B cell (primary cell): ENCODE results near the gene AK8. TPM values are rescaled to one million over a fixed set of nuclear protein-coding genes. Genes with fewer than 3 reads are reported as not detected.

ENCODE experiments used
- ATAC-seq: fragments of 200-7000 bp; cut with Tn5 transposase; one replicate; pipeline ENCODE4 v1.10.0; 2021; ENCODE audit warnings: low read depth, mild to moderate bottlenecking, moderate number of reproducible peaks, moderate library complexity
- CTCF ChIA-PET: fragments of 350-600 bp; sonication (Branson Sonifier 250); formaldehyde crosslinking; loops from one replicate; lab custom pipeline; 2021; ENCODE audit warnings: antibody characterized with exemption, inconsistent platforms; lab: Charles Lee
- POLR2A ChIA-PET: fragments of 350-600 bp; sonication (Branson Sonifier 250); formaldehyde crosslinking; loops from one replicate; lab custom pipeline; 2021; ENCODE audit warnings: antibody characterized with exemption; lab: Charles Lee
- DNase-seq: peaks from one replicate; pipeline ENCODE4 v3.0.0; 2013
- H2AFZ ChIP-seq: 2 replicates; pipeline ENCODE4 v1.6.1; 2012; ENCODE audit warnings: mild to moderate bottlenecking, low read depth, low read length; ENCODE audit not compliant: insufficient read depth, poor library complexity, severe bottlenecking
- H3K27ac ChIP-seq, 2 donors: 1 replicate in 1 of 2; 2 replicates in 1 of 2; pipeline ENCODE4 v1.5.1; 2012 to 2013; ENCODE audit warnings: low read length in 2 of 2, mild to moderate bottlenecking in 2 of 2, moderate library complexity in 1 of 2
- H3K27me3 ChIP-seq, 4 experiments: fragments of 200-600 bp in 1 of 4; sonication (generic) in 1 of 4; replicated peaks in 1 of 4; 1 replicate in 2 of 4; 2 replicates in 2 of 4; pipeline versions ENCODE4 v1.6.1 to v1.7.0; 2013 to 2016; ENCODE audit warnings: low read length in 3 of 4, mild to moderate bottlenecking in 2 of 4, mixed read lengths in 1 of 4, moderate library complexity in 1 of 4; ENCODE audit not compliant: insufficient read depth in 4 of 4, control insufficient read depth in 3 of 4; ENCODE audit errors: control extremely low read depth in 1 of 4
- H3K36me3 ChIP-seq, 2 experiments: replicated peaks in 1 of 2; 1 replicate in 1 of 2; 2 replicates in 1 of 2; pipeline versions ENCODE4 v1.6.1 to v1.7.1; 2013; ENCODE audit warnings: low read length in 1 of 2; ENCODE audit not compliant: insufficient read depth in 2 of 2, control insufficient read depth in 1 of 2; ENCODE audit errors: control extremely low read depth in 1 of 2, extremely low read depth in 1 of 2
- H3K4me1 ChIP-seq, 2 donors: fragments of 200-600 bp in 1 of 2; sonication (generic) in 1 of 2; 1 replicate in 1 of 2; 2 replicates in 1 of 2; pipeline versions ENCODE4 v1.5.1 to v1.6.1; 2013 to 2017; ENCODE audit warnings: low read length in 2 of 2; ENCODE audit not compliant: control insufficient read depth in 2 of 2, insufficient read depth in 2 of 2
- H3K4me2 ChIP-seq: replicated peaks from 2 replicates; pipeline ENCODE3; 2012; ENCODE audit warnings: mild to moderate bottlenecking, low read depth, low read length; ENCODE audit not compliant: poor library complexity, severe bottlenecking
- H3K4me3 ChIP-seq, 5 experiments: fragments of 200-600 bp in 1 of 5; sonication (generic) in 1 of 5; 1 replicate in 3 of 5; 2 replicates in 2 of 5; pipeline versions ENCODE4 v1.5.1 to v1.7.0; 2011 to 2016; ENCODE audit warnings: low read length in 4 of 5, mild to moderate bottlenecking in 4 of 5, low read depth in 2 of 5, control low read depth in 1 of 5, moderate library complexity in 1 of 5; ENCODE audit not compliant: insufficient read depth in 1 of 5; ENCODE audit errors: control extremely low read depth in 1 of 5, extremely low read depth in 1 of 5
- H3K79me2 ChIP-seq: fragments of 200-600 bp; sonication (generic); one replicate; pipeline ENCODE4 v1.6.0; 2016; ENCODE audit warnings: low read length; ENCODE audit not compliant: control insufficient read depth, insufficient read depth
- H3K9ac ChIP-seq: fragments of 200-600 bp; sonication (generic); 2 replicates; pipeline ENCODE4 v1.6.1; 2017; ENCODE audit warnings: mild to moderate bottlenecking, low read length, moderate library complexity
- H3K9me3 ChIP-seq, 3 donors: one replicate each; pipeline versions ENCODE4 v1.6.1 to v1.7.1; 2013; ENCODE audit warnings: low read length in 2 of 3; ENCODE audit not compliant: control insufficient read depth in 2 of 3, insufficient read depth in 1 of 3; ENCODE audit errors: control extremely low read depth in 1 of 3
- H4K20me1 ChIP-seq: 2 replicates; pipeline ENCODE4 v1.6.0; 2012; ENCODE audit warnings: mild to moderate bottlenecking, low read length; ENCODE audit not compliant: insufficient read depth, control insufficient read depth, poor library complexity, severe bottlenecking
- H3K27ac Mint-ChIP-seq: one replicate; pipeline ENCODE4 v1.8.0; 2021; ENCODE audit warnings: mixed read lengths
- H3K27me3 Mint-ChIP-seq: one replicate; pipeline ENCODE4 v1.8.0; 2021; ENCODE audit warnings: mixed read lengths
- H3K4me1 Mint-ChIP-seq: one replicate; pipeline ENCODE4 v1.8.0; 2021; ENCODE audit warnings: mixed read lengths
- H3K4me3 Mint-ChIP-seq: one replicate; pipeline ENCODE4 v1.8.0; 2021; ENCODE audit warnings: mixed read lengths
- H3K9me3 Mint-ChIP-seq: one replicate; pipeline ENCODE4 v1.8.0; 2022; ENCODE audit warnings: mixed read lengths; ENCODE audit not compliant: insufficient read depth
- EZH2 ChIP-seq: IDR thresholded peaks from 2 replicates; pipeline ENCODE4 v1.6.1; 2012; ENCODE audit warnings: borderline replicate concordance, low read depth, mild to moderate bottlenecking, moderate library complexity, low read length; ENCODE audit not compliant: insufficient read depth, poor library complexity, severe bottlenecking
- WGBS: methylation state at CpG from one replicate; pipeline ENCODE4 v1.1.5; 2013; ENCODE audit warnings: missing lambda C conversion rate; ENCODE audit not compliant: insufficient coverage; 5-methylcytosine and 5-hydroxymethylcytosine counted together
- intact Hi-C: fragments of 100-400 bp; cut with micrococcal nuclease; formaldehyde crosslinking; loops from one replicate; pipeline ENCODE4 v1.10.0; 2022
- polyA plus RNA-seq: library from polyadenylated mRNA; depleted of rRNA; stranded (reverse); fragments of >200 nt; gene quantifications from 2 replicates; pipeline ENCODE4 v1.2.3, GENCODE V29; 2012
- total RNA-seq, 2 donors: library from RNA; stranded (reverse); fragments of 120-200 nt in 1 of 2; gene quantifications; 1 replicate in 1 of 2; 2 replicates in 1 of 2; pipeline versions ENCODE4 v1.2.3 to v1.2.4, GENCODE V29; 2013 to 2022
- TF ChIP-seq, protein P1 (sequence below): fragments of 200-600 bp; IDR thresholded peaks from one replicate; pipeline ENCODE4 v1.8.0; 2022; ENCODE audit warnings: antibody characterized with exemption, mild to moderate bottlenecking

Gene AK8
- total and polyA plus RNA-seq, 2 donors (not counting 1 experiment from before 2014, with no cell fraction given) = 1.9 to 8.6 TPM

DNA sequence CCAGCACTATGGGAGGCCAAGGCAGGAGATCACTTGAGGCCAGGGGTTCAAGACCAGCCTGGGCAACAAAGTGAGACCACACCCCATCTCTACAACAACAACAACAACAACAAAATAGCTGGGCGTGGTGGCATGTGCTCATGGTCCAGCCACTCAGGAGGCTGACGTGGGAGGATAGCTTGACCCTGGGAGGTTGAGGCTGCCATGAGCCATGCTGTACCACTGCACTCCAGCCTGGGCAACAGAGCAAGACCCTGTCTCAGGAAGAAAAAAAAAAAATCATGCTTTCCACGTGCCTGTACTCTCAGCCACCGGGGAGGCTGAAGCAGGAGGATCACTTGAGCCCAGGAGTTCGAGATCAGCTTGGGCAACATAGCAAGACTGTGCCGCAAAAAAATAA is 36.8 kb upstream of the AK8 start:
- ChIA-PET POLR2A (no interaction called here), CTCF (interaction anchor here (0.6 to 1.2 kb wide), 2 partner anchors 13 to 220 kb away, joined by 6 to 7 read pairs; no protein-coding TSS in a partner anchor)
- H3K79me2 ChIP-seq = no peaks in the 10 kb centered on the region
- intact Hi-C loops = no loop called here
- H3K4me3 ChIP-seq = no peak overlapping the region
- no peak overlapping the region for H3K27ac ChIP-seq
- H3K36me3 ChIP-seq = peaks cover 9 to 56% of the 10 kb centered on the region in 2 experiments
- TF ChIP-seq EZH2 = no peak
- TF ChIP-seq, protein P1, sequence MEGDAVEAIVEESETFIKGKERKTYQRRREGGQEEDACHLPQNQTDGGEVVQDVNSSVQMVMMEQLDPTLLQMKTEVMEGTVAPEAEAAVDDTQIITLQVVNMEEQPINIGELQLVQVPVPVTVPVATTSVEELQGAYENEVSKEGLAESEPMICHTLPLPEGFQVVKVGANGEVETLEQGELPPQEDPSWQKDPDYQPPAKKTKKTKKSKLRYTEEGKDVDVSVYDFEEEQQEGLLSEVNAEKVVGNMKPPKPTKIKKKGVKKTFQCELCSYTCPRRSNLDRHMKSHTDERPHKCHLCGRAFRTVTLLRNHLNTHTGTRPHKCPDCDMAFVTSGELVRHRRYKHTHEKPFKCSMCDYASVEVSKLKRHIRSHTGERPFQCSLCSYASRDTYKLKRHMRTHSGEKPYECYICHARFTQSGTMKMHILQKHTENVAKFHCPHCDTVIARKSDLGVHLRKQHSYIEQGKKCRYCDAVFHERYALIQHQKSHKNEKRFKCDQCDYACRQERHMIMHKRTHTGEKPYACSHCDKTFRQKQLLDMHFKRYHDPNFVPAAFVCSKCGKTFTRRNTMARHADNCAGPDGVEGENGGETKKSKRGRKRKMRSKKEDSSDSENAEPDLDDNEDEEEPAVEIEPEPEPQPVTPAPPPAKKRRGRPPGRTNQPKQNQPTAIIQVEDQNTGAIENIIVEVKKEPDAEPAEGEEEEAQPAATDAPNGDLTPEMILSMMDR = no peak
- H3K4me2 ChIP-seq = no peak overlapping the region
- no peak for DNase-seq
- H2AFZ ChIP-seq = no peak overlapping the region
- H3K9me3 ChIP-seq = peaks cover 0 to 1% (median 0%) of the 10 kb centered on the region in 3 donors
- no peaks in the 10 kb centered on the region for H3K9me3 Mint-ChIP-seq
- H3K4me3 Mint-ChIP-seq = no peak overlapping the region
- no peak overlapping the region for H3K9ac ChIP-seq
- H4K20me1 ChIP-seq = no peaks in the 10 kb centered on the region
- 97% methylated on average over 5 of the region's 6 CpGs for WGBS
- H3K4me1 ChIP-seq = no peaks in the 10 kb centered on the region
- H3K27me3 ChIP-seq = no peaks in the 10 kb centered on the region
- no peaks in the 10 kb centered on the region for H3K4me1 Mint-ChIP-seq
- no peak for ATAC-seq
- no peak overlapping the region for H3K27ac Mint-ChIP-seq
- H3K27me3 Mint-ChIP-seq = no peaks in the 10 kb centered on the region

DNA sequence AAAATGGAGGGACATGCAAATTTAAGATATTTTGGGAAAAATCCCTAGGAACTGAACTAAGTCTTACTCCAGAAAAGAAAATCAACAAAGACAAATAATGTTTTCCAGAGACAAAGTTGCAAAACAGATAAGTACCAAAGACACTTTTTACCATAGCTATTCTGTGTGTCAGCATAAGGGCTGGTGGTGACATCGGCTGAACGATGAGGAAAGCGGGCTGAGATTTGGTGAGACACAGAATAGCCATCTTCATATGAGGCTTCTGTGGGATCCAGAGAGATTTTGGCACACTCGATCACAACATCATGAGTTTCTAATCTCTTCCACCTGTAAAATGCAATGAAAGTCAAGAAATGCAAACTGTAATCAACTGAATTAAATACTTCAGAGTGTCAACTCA is 34.0 kb upstream of the AK8 start:
- Histone ChIP-seq H3K4me2 (no peak overlapping the region), H2AFZ (no peak overlapping the region), H4K20me1 (no peaks in the 10 kb centered on the region), H3K4me3 (no peak overlapping the region), H3K4me1 (no peaks in the 10 kb centered on the region), H3K9ac (no peak overlapping the region), H3K36me3 (peaks cover 4 to 46% of the 10 kb centered on the region in 2 experiments), H3K9me3 (peaks cover 0 to 1% (median 0%) of the 10 kb centered on the region in 3 donors), H3K79me2 (no peaks in the 10 kb centered on the region), H3K27me3 (no peaks in the 10 kb centered on the region), H3K27ac (no peak overlapping the region)
- intact Hi-C loops = no loop called here
- DNase-seq = no peak
- no peak for ATAC-seq
- ChIA-PET CTCF (interaction anchor here (2.0 kb wide), 1 partner anchor 10 kb away, joined by 5 read pairs; no protein-coding TSS in a partner anchor), POLR2A (no interaction called here)
- Mint-ChIP-seq H3K4me1 (no peaks in the 10 kb centered on the region), H3K4me3 (no peak overlapping the region), H3K27me3 (no peaks in the 10 kb centered on the region), H3K9me3 (no peaks in the 10 kb centered on the region), H3K27ac (no peak overlapping the region)
- TF ChIP-seq, protein P1 = no peak
- no peak for TF ChIP-seq EZH2
- WGBS = 100% methylated on average over 3 of the region's 4 CpGs
